ENCODE results near the gene DNAH7.

Gene DNAH7

DNA sequence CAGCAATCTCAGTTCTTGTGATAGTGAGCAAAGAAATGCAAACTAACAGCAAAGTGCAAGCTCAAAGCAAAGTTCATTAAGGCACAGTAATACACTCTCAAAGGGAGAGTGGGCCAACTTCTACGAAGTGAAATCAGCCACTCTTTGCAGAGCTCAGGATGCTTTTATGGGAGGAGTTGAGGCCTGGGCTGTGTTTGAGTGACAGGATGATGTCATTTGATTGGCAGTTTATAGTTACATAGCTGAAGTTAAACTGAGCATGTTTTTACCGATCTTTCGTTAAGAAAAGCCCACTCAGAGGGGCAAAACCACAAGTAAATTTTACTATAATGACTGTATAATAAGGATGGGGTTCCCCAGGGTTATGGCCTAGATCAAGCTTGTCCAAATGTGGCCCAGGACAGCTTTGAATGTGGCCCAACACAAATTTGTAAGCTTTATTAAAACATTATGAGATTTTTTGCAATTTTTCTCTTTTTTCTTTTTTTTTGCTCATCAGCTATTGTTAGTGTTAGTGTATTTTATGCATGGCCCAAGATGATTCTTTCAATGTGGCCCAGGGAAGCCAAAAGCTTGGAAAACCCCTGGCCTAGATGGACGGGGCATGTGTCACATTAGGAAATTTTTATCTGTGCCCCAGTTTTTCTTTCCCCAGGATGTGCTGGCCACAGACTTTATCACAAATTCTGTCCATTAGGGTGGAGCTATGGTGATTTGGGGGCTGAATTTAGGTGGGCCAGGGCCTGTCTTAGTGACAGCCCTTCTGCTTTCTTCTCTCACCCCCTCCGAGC is 8.3 kb upstream of the DNAH7 start:
- no peak for DNase-seq

GRCh38 chr2:196075196-196075595 is 6.6 kb upstream of the DNAH7 start:
- no peak for DNase-seq

GRCh38 chr2:196074631-196075030 is 6.0 kb upstream of the DNAH7 start:
- DNase-seq, result no peak

DNA sequence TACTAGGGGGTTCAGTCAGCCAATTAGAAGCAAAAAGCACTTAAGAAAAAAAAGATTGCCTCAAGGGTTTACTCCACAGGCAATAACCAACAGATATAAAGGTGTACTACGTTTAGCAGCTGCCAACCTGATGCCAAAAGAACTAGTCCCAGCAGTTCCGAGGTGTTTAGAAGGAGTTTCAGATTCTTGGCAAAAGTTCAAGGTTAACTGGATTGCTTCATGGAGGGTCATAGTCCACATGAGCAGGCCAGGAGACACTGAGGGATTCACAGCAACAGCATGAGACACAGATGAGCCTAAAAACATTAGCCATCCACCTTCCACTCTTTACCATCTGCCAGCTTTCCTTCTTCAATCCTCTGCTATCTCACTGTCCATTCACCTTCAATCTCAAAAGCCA is 4.9 kb upstream of the DNAH7 start:
- no peak for DNase-seq

DNA sequence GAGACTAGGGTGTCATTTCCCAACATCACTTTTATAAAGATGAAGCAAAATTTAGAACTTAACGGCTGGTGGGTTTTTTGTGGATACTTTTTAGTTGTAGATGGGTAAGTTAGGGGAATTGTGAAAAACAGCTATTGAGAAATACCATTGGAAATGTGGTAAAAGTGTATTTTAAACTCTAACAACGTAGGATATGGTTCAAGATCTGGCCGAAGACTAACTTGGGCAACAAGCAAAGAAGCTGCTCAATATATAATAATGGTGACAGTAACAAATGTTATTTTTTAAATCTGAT is 1.6 kb downstream of the DNAH7 start:
- DNase-seq, result no peak

DNA sequence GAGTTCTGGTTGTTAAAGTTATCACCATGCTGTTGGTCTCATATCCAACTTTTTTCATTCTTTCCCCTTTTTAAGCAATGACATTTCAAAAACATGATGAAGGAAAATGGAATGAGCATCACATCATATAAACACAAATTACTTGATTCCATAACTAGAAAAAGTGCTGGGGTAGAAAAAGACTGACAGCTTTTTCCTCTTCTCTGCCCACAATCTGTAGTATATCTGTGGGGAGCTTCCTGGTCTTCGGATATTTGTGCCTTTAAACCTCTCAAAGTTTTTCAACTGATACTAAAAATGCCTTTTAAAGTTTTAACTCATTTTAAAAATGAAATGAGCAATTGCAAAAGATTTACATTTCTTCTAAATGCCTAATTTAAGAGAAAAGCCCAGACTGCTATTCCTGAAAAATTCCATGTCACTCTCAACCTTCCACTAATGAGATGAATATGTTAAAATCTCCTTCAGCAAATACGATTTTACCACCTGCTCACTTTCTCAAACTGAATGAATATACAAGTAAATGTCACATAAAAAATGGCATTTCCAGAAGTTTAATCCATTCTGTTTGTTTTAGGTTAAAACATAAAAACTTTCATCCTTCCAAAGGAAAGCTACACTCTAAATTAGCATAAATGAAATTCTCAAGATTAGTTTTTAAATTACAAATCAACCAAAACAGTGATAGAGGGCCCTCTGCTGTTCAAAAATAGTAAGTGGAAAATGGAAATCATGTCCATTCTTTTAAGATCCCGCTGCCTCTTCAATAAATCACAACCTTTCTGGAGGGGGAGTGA is 2.1 kb downstream of the DNAH7 start:
- no peak for DNase-seq

- DNase-seq, result no peak
These were observed 4.9 kb downstream of the DNAH7 start for GRCh38 chr2:196063773-196064172.

- DNase-seq, result no peak
These were observed 9.1 kb downstream of the DNAH7 start for GRCh38 chr2:196059491-196059960.

DNA sequence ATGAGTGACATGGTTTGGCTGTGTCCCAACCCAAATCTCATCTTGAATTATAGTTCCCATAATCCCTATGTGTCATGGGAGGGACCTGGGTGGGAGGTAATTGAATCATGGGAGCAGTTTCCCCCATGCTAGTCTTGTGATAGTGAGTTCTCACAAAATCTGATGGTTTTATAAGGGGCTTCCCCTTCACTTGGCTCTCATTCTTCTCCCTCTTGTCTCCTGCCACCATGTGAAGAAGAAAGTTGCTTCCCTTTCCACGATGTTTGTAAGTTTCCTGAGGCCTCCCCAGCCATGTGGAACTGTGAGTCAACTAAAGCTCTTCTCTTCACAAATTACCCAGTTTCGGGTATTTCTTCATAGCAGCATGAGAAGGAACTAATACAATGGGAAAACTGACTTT is 14.0 kb downstream of the DNAH7 start:
- no peak for DNase-seq

DNA sequence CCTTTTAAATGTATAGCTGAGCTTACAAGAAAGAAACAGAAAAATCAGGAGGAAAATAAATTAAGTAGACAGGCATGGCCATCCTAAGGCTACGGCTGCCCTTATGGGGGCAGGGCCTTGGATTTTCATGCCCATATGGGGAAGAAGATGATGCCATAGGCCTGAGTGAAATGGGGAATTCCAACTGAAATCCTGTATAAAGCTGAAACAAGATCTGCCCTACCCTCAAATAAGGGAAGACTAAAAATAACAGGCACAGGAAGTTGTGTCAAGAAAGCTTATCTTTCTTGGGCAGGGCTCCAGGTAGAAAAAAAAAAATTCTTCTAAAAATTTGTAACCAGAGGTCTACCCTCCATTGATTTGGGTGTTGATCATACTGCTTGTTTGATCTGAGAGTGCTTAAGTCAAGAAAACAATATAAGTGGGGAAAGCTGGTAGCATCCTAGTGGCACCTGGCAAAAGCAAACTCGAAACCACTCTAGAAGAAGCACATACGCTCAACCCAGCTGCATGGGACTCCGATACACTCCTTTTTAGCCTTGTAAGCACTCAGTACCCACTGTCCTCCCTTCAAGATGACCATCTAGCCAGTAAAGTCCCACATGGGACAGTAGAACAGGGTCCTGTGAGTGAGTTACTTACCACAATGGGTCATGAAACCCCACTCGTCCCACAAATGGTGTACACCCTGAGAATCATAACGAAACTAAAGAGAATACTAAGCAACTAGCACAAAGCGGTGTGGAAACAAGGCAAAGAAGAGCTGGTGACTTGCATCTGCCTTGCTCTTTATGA is 22.3 kb downstream of the DNAH7 start:
- DNase-seq, result no peak

- DNase-seq, result no peak
These were observed 26.9 kb downstream of the DNAH7 start for GRCh38 chr2:196041786-196042185.

GRCh38 chr2:196040218-196040617 is 28.4 kb downstream of the DNAH7 start:
- DNase-seq, result no peak

- no peak for DNase-seq
These were observed 32.2 kb downstream of the DNAH7 start for GRCh38 chr2:196036442-196036841.

DNA sequence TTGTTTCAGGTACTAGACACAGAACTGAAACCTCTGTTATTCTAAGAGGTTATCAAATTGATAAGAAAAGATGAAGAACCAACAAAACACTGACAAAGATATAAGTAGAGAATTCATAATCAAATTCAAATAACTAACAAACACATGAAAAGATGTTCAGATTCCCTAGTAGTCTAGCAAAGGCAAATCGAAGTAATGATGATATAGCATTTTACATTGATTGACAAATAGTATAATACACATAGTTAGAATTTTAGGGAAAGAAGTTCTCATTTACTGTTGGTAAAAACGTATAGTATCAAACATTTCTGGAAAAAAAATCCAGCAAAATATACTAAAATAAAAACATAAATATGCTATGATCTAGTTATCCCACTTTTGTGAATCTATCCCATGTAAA is 50.6 kb downstream of the DNAH7 start:
- no peak for DNase-seq

GRCh38 chr2:196012314-196012713 is 56.3 kb downstream of the DNAH7 start:
- DNase-seq, result no peak

GRCh38 chr2:196000551-196000950 is 68.1 kb downstream of the DNAH7 start:
- DNase-seq, result no peak

GRCh38 chr2:195998070-195998469 is 70.6 kb downstream of the DNAH7 start:
- no peak for DNase-seq

DNA sequence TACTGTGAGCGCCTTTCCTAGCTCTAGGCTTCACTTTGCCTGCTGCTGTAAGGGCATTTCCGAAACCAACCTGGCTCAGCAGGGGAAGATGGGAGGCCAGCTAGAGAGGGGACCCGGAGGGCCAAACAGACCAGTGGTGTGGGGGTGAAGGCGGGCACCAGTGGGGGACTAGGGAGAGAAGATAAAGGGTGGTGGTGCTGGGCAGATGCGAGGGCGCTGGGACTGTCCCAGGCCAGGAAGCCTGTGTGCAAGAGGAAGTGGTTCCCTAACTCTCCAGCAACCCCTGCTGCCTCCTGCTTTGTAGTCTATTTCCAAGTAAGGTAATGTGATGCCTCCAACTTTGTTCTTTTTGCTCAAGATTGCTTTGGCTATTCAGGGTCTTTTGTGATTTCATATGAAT is 73.1 kb downstream of the DNAH7 start:
- DNase-seq, result no peak

GRCh38 chr2:195993623-195994022 is 75.0 kb downstream of the DNAH7 start:
- DNase-seq, result no peak

DNA sequence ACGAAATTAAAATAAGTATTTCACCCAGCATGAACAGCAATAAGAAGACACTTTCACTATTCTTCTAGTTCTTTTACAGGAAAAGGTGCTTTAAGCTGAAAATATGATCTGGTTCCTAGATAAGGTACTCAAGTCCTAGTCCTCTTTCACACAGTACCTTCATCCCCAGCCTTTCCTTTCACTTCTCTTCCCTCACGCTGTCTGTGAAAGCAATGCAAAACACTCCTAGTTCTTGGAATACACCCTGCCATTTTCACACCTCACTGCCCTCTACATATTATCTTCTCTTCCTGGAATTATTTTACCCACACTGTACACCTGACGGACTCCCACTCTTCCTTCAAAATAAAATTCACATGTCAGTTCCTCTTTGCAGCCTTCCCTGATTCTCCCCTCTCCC is 82.9 kb downstream of the DNAH7 start:
- no peak for DNase-seq

GRCh38 chr2:195984923-195985726 is 83.5 kb downstream of the DNAH7 start:
- no peak for DNase-seq

- DNase-seq, result no peak
These were observed 101.3 kb downstream of the DNAH7 start for GRCh38 chr2:195967336-195967735.

DNA sequence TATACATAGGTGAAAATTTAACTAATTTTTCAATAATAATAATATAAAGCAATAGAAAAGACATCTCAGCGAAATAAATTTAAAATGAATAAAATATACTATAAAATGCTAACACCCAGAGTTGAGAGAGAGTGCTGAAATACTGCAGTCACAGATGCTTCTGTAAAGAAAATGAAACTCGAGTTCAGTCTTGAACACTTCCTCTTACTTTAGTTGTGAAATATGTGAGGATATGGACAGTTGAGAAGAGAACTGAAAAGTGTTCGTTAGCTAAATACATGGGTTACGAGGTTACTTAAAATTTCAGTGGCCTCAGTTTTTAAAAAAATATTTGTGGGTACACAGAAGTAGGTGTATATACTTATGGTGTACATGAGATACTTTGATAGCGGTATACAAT is 106.8 kb downstream of the DNAH7 start:
- DNase-seq, result no peak

Data from activated CD4-positive, alpha-beta T cell treated with anti-CD3 and anti-CD28 coated beads for 1 hour (primary cell).